Measurements from ENCODE around the gene MARCKS. TPM values are rescaled to one million over a fixed set of nuclear protein-coding genes. Genes with fewer than 3 reads are reported as not detected.

The MARCKS gene
- polyA plus RNA-seq, 4 donors: 18.1 to 82.0 (median 26.2) TPM

Other genes with a start within 250 kb of the MARCKS start
- 100 to 1,000 TPM in 1 of 4 donors, 10 to 100 TPM in 3; 42.7 to 119 (median 69.3) TPM for gene HDAC2, start 113.8 kb downstream of the MARCKS start, polyA plus RNA-seq